GM18868 (cell line): Measurements from ENCODE around the gene SAFB.

Experiments
- ATAC-seq: cut with Tn5 transposase; IDR thresholded peaks from one replicate; pipeline ENCODE4 v1.9.1; 2021; ENCODE audit warnings: mild to moderate bottlenecking, moderate library complexity; ENCODE audit not compliant: unreplicated experiment

The SAFB gene

GRCh38 chr19:5664515-5664914 is 41.6 kb downstream of the SAFB start:
- ATAC-seq, result no peak

- ATAC-seq, result no peak
Observed at GRCh38 chr19:5665781-5666513, 43.1 kb downstream of the SAFB start.

GRCh38 chr19:5666921-5667610 is 44.2 kb downstream of the SAFB start:
- no peak for ATAC-seq

GRCh38 chr19:5667751-5668271 is 44.9 kb downstream of the SAFB start:
- no peak for ATAC-seq

GRCh38 chr19:5669212-5669611 is 46.3 kb downstream of the SAFB start:
- no peak for ATAC-seq

GRCh38 chr19:5671600-5671999 is 48.7 kb downstream of the SAFB start:
- no peak for ATAC-seq

GRCh38 chr19:5672708-5673459 is 50.0 kb downstream of the SAFB start:
- no peak for ATAC-seq

GRCh38 chr19:5673752-5674151 is 50.9 kb downstream of the SAFB start:
- no peak for ATAC-seq

GRCh38 chr19:5674714-5675113 is 51.8 kb downstream of the SAFB start:
- no peak for ATAC-seq

- ATAC-seq, result no peak
Observed at GRCh38 chr19:5676105-5676771, 53.4 kb downstream of the SAFB start.

GRCh38 chr19:5676772-5677105 is 53.9 kb downstream of the SAFB start:
- ATAC-seq, result no peak

- no peak for ATAC-seq
Observed at GRCh38 chr19:5677136-5677535, 54.3 kb downstream of the SAFB start.

GRCh38 chr19:5677580-5677979 is 54.7 kb downstream of the SAFB start:
- no peak for ATAC-seq

GRCh38 chr19:5678071-5678718 is 55.3 kb downstream of the SAFB start:
- ATAC-seq, result no peak

GRCh38 chr19:5679289-5680083 is 56.6 kb downstream of the SAFB start:
- ATAC-seq, result no peak

GRCh38 chr19:5680084-5680436 is 57.2 kb downstream of the SAFB start:
- ATAC-seq, result no peak

- ATAC-seq, result peak; percentile 87
Observed at GRCh38 chr19:5680437-5681368, 57.8 kb downstream of the SAFB start, which contains the start of the genes HSD11B1L and MICOS13. HSD11B1L (plus strand) TSS chr19:5681027; CDS start chr19:5684833, 3,806 bp downstream. MICOS13 (minus strand) TSS chr19:5680516; CDS start chr19:5680486, 30 bp downstream.

GRCh38 chr19:5681391-5682106 is 58.7 kb downstream of the SAFB start:
- no peak for ATAC-seq
